ENCODE data around the gene HGFAC.

- TF ChIP-seq CTCF (IDR thresholded peaks at IDR 0.05) (no peak), POLR2A (IDR thresholded peaks at IDR 0.05) (no peak)
Measured at GRCh38 chr4:3407171-3407771, 34.5 kb upstream of the HGFAC start.

Data from ovary (tissue), 3 donors.